Right lung (tissue), 5 donors: Measurements from ENCODE around the gene ESD. TPM values are rescaled to one million over a fixed set of nuclear protein-coding genes. Genes with fewer than 3 reads are reported as not detected.

ENCODE experiments used
- DNase-seq, 2 donors: peaks; one replicate each; pipeline ENCODE4 v3.0.0-alpha.2; 2013
- polyA plus RNA-seq, 5 donors: library from polyadenylated mRNA; unstranded; fragments of 120-200 nt; gene quantifications; one replicate each; pipeline versions ENCODE4 v1.2.1 to v1.2.3, GENCODE V29; 2013; ENCODE audit warnings: inconsistent platforms in 1 of 5, low replicate concordance in 1 of 5; ENCODE audit not compliant: insufficient read length in 5 of 5, insufficient read depth in 1 of 5

ESD gene
- polyA plus RNA-seq, 5 donors = 221 to 276 (median 256) TPM

DNA sequence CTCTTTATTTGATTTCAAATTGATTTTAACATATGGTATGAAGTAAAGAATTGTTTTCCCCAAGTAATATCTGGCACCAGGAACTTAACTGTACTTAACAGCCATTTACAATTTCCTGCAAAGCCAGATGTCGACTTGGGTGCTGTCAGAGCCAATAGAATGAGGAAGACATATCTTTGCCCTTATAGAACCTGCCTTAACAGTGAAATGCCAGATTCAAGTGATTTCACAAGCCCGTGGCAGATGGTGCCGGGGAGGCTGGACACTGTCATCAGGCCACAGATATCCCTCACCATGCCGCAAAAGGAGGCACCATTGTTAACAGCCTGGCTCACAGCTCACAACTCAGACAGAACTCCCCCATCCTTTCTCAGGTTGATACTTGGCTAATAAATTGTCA, 48.7 kb downstream of the ESD start:
- no peak for DNase-seq

GRCh38 chr13:46747031-46747820, 49.7 kb downstream of the ESD start:
- no peak for DNase-seq

GRCh38 chr13:46745706-46746105, 51.3 kb downstream of the ESD start:
- DNase-seq = no peak

DNA sequence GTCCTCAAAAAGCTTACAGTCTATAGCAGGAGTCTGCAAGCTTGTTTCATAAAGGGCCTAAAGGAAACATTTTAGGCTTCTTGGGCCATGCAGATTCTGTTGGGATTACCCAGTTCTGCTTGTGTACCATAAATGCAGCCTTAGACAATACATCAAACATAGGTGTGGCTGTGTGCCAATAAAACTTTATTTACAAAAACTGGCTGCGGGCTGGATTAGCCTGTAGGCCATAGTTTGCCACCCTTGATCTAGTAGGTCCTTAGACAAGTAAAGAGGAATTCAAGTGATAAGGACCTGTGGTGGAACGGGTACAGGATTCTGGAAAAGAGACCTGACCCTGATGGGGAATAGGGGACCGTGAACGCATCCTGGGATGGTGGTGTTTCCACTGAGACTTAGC, 51.9 kb downstream of the ESD start:
- DNase-seq = no peak

- no peak for DNase-seq
Observed at GRCh38 chr13:46743191-46743590, 53.8 kb downstream of the ESD start.

DNA sequence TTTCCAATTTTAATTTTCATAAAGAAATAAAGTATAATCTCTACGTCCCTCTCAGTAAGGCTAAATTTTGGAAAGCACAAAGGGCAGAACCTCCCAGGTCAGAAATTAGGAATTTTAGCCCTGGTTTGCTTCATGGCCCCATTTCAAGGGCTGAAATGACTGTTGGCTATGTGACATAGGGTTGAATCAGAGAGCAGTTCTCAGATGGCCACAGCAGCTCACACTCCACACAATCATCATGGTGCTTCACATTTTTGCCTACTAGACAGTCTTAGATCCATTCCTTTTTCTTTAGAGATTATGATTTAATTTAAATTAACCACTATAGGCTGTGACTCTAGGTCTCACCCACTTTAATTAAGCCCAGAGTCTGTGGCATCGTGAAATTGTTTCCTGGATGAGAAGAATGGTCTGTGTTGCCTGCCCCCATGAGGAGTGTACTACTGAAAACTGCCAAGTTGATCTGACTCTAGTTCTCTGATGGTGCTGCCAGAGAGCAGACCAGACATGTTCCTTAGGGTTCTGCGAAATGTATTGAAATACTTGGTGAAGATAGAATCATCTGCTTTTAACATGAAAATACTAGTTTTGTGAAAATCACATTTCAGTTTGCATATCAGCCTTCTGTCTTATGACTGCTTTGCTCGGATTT, 57.4 kb downstream of the ESD start:
- DNase-seq = no peak

- DNase-seq = no peak
Observed at GRCh38 chr13:46738766-46739165, 58.2 kb downstream of the ESD start.

GRCh38 chr13:46738055-46738454, 58.9 kb downstream of the ESD start:
- DNase-seq = no peak

DNA sequence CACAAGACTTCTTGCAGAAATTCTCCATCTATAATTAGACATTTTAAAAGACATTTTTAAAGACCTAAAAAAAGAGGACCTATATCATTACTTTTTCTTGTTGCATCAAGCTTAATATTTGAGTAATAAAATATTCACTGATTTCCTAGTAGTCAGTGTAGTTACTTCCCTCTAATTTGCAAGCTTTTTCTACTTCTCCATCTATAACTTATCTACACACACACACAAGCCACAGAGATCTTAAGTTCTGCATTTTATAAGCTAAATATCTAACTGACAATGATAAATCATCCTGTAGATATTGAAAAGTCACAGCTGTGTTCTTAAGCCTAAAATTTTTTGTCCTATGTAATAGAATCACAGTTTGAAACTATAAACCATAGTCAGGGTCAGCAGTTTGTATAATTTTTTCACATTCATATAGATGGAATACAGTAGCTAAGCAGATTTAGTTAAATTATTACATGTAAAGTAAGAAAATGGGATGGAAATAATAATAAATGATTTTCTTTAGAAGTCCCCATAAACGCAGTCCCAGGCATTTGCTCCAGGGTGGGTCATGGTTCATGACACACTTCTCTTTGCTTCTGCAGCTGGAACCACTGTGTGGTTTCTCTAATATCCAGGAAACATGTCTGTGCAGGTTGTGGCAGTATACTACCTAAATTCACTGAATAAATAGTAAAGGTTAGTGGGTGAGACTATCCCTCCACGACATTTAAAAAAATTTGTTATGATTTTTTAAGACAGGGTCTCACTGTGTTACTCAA, 60.2 kb downstream of the ESD start:
- no peak for DNase-seq

- DNase-seq = no peak
Observed at GRCh38 chr13:46735425-46735824, 61.5 kb downstream of the ESD start.

- no peak for DNase-seq
Observed at GRCh38 chr13:46731535-46731934, 65.4 kb downstream of the ESD start.

- DNase-seq = no peak
Observed at GRCh38 chr13:46728777-46729176, 68.2 kb downstream of the ESD start.

- no peak for DNase-seq
Observed at GRCh38 chr13:46726347-46726746, 70.6 kb downstream of the ESD start.

Other genes starting within 250 kb of the ESD start
- 10 to 100 TPM; 20.3 to 30.2 (median 28.7) TPM for gene LRCH1, start 244.0 kb downstream of the ESD start, polyA plus RNA-seq
- 1 to 10 TPM in 1 of 5 donors, under 1 TPM in 4; 0.48 to 1.1 (median 0.80) TPM for gene HTR2A, start 99.9 kb upstream of the ESD start, polyA plus RNA-seq